Lower lobe of right lung (tissue), 2 donors: ENCODE results near the gene VIPR2. TPM values are rescaled to one million over a fixed set of nuclear protein-coding genes. Genes with fewer than 3 reads are reported as not detected.
"Not testable (repeated sequence)": the region's sequence is repeated elsewhere in the genome, so short reads cannot be mapped to it uniquely, and the experiment has no call there.

ENCODE experiments used
- ATAC-seq, 2 donors: fragments of 200-7000 bp; cut with Tn5 transposase; one replicate each; pipeline ENCODE4 v1.9.1; 2020 to 2022; ENCODE audit warnings: mild to moderate bottlenecking in 2 of 2, moderate library complexity in 2 of 2
- DNase-seq: peaks from one replicate; pipeline ENCODE4 v3.0.0-alpha.2; 2020
- H3K27ac ChIP-seq: fragments of 200-600 bp; one replicate; pipeline ENCODE4 v1.8.0; 2022
- H3K27me3 ChIP-seq: fragments of 200-600 bp; one replicate; pipeline ENCODE4 v1.8.0; 2022; ENCODE audit warnings: low read depth
- H3K36me3 ChIP-seq: fragments of 200-600 bp; one replicate; pipeline ENCODE4 v1.8.0; 2022; ENCODE audit warnings: mild to moderate bottlenecking
- H3K4me1 ChIP-seq: fragments of 200-600 bp; one replicate; pipeline ENCODE4 v1.8.0; 2022
- H3K4me3 ChIP-seq: fragments of 200-600 bp; one replicate; pipeline ENCODE4 v1.8.0; 2022; ENCODE audit warnings: mild to moderate bottlenecking
- H3K9me3 ChIP-seq: fragments of 200-600 bp; one replicate; pipeline ENCODE4 v1.8.0; 2022
- intact Hi-C: fragments of 100-400 bp; cut with DNase I; formaldehyde crosslinking; loops from one replicate; pipeline ENCODE4 v1.11.0; 2022
- total RNA-seq: library from RNA; stranded (reverse); fragmentation: NEBNext Ultra II Directional; extraction: Animal tissue kit (Norgen Biotek cat#: 25700); gene quantifications from one replicate; pipeline ENCODE4 v1.2.1, GENCODE V29; 2021
- TF ChIP-seq, protein P1 (sequence below): fragments of 200-600 bp; IDR thresholded peaks from one replicate; pipeline ENCODE4 v1.8.0; 2022; ENCODE audit warnings: antibody characterized with exemption, mild to moderate bottlenecking
- donor health status: DM: no; HTN: yes; CAD: no; lungs with severe emphysema.

Gene VIPR2
- total RNA-seq, 1 donor from 2014 or later = 0.80 TPM

DNA sequence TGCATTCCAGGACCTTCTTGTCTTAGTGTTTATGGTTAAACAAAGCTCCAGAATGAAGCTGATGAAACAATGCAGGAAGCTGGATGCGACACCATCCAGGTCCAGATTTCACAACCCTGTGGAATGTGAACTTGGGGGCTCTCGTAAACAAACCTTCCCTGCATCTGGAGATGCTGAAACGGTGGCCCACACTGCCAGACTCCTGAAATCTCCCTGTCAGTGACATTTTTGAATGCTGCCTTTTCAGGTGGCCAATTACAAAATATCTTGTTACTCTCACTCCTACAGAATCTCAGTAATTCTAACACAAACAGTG lies 18.8 kb downstream of the VIPR2 start:
- ATAC-seq (no peak), DNase-seq (no peak)
- Histone ChIP-seq H3K9me3 (no peaks in the 10 kb centered on the region), H3K27me3 (peaks cover 21% of the 10 kb centered on the region), H3K27ac (no peak overlapping the region), H3K4me3 (no peak overlapping the region), H3K36me3 (no peaks in the 10 kb centered on the region), H3K4me1 (no peaks in the 10 kb centered on the region)
- intact Hi-C loops = no loop called here
- TF ChIP-seq, protein P1, sequence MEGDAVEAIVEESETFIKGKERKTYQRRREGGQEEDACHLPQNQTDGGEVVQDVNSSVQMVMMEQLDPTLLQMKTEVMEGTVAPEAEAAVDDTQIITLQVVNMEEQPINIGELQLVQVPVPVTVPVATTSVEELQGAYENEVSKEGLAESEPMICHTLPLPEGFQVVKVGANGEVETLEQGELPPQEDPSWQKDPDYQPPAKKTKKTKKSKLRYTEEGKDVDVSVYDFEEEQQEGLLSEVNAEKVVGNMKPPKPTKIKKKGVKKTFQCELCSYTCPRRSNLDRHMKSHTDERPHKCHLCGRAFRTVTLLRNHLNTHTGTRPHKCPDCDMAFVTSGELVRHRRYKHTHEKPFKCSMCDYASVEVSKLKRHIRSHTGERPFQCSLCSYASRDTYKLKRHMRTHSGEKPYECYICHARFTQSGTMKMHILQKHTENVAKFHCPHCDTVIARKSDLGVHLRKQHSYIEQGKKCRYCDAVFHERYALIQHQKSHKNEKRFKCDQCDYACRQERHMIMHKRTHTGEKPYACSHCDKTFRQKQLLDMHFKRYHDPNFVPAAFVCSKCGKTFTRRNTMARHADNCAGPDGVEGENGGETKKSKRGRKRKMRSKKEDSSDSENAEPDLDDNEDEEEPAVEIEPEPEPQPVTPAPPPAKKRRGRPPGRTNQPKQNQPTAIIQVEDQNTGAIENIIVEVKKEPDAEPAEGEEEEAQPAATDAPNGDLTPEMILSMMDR = no peak

DNA sequence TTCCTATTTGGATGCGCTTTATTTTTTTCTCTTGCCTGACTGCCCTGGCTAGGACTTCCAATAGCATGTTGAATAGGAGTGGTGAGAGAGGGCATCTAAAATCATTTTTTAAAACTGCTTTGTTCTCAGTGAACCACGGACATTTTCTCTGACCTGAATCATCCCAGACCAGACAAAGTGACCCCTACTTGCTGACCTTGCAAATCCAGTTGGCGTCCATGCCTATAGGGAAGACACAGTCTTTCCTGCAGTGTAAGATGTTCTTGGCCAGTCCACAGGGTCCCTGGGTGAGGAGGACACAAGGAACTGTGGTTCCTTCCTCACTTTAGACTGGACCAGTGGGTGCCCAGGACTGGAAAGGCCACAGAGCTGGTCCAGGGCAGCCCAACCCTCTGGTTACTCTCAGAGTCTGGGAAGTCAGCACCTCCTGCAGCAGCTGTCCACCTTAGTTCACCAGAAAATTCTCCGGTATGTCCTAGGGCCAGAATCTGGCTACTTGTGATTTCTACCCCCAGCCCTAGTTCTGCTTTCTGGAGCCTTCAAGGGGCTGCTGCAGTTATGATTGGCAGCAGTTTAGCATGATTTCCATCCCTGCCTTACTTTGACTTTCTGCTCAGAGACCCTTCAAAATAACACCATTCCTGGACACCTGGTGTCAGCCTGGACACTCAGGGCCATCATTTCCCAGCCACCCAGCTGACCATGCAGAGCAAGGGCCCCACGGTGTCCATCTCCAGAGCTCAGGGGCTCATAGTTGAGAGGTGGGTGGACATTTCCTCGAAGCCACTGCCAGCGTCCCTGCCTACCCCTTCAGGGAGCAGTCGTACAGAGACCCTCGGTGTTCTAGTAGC lies 19.3 kb downstream of the VIPR2 start:
- H3K27me3 ChIP-seq = peaks cover 22% of the 10 kb centered on the region
- H3K27ac ChIP-seq = no peak overlapping the region
- H3K4me3 ChIP-seq = no peak overlapping the region
- H3K36me3 ChIP-seq = no peaks in the 10 kb centered on the region
- no peak for DNase-seq
- TF ChIP-seq, protein P1 = no peak
- no peaks in the 10 kb centered on the region for H3K9me3 ChIP-seq
- intact Hi-C loops = no loop called here
- no peaks in the 10 kb centered on the region for H3K4me1 ChIP-seq
- no peak for ATAC-seq

DNA sequence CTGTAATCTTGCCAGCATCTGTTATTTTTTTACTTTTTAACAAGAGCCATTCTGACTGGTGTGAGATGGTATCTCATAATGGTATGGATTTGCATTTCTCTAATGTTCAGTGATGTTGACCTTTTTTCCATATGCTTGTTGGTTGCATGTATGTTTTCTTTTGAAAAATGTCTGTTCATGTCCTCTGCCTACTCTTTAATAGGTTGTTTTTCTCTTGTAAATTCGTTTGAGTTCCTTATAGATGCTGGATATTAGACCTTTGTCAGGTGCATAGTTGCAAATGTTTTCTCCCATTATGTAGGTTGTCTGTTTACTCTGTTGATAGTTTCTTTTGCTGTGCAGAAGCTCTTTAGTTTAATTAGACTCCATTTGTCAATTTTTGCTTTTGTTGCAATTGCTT lies 20.9 kb downstream of the VIPR2 start:
- H3K4me3 ChIP-seq, H3K36me3 ChIP-seq, intact Hi-C loops, DNase-seq, H3K4me1 ChIP-seq, H3K27ac ChIP-seq, H3K9me3 ChIP-seq, ATAC-seq: not testable (repeated sequence)
- peaks cover 25% of the 10 kb centered on the region for H3K27me3 ChIP-seq

DNA sequence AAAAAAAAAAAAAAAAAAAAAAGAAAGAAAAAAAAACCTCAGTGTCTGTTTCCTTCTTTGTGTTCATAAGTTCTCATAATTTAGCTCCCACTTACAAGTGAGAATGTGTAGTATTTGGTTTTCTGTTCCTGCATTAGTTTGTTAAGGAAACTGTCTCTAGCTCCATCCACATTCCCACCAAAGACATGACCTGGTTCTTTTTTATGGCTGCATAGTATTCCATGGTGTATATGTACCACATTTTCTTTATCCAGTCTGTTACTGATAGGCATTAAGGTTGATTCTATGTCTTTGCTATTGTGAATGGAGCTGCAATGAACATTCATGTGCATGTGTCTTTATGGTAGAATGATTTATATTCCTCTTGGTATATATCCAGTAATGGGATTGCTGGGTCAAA lies 21.4 kb downstream of the VIPR2 start:
- intact Hi-C loops, H3K4me3 ChIP-seq, H3K9me3 ChIP-seq, DNase-seq, H3K36me3 ChIP-seq, H3K27ac ChIP-seq, H3K4me1 ChIP-seq, ATAC-seq: not testable (repeated sequence)
- H3K27me3 ChIP-seq = peaks cover 21% of the 10 kb centered on the region

DNA sequence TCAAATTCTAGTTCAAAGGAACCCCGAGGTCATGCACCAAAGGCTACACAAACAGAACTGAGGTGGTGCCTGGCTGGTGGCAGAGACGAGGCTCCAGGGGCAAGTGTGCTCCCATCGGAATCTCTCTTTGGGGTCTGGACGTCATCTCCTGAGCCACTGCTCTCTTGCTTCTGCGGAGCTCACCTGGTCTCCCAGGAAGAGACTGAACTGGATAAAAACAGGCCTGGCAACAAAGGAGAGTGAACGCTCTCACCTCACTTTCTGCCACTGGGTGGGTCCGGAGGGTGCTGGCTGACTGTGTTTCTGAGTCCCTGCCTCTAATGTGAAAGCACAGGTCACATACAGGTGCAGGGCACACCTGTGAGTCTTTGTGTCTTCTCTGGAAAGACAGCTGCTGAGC lies 22.4 kb downstream of the VIPR2 start:
- ATAC-seq (no peak), DNase-seq (no peak)
- peaks cover 11% of the 10 kb centered on the region for H3K27me3 ChIP-seq
- H3K9me3 ChIP-seq = no peaks in the 10 kb centered on the region
- intact Hi-C loops = no loop called here
- no peak overlapping the region for H3K4me3 ChIP-seq
- TF ChIP-seq, protein P1 = no peak
- H3K4me1 ChIP-seq = no peaks in the 10 kb centered on the region
- H3K36me3 ChIP-seq = no peaks in the 10 kb centered on the region
- no peak overlapping the region for H3K27ac ChIP-seq

DNA sequence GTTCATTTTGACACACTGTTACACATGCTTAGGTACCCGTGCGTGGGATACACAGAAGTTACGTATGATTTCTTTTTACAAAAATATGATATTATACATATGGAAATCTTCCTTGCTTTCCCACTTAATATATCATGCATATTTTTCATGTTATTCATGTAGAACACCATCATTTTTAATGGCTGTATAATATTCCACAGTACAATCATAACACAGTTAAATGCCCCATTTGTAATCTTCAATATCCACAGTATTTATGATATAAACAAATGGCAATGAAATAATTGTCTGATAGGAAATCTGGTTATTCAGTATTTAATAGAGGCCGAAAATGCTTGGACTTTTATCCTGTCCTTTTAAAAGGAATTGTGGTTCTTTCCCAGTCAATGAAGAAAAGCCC lies 23.2 kb downstream of the VIPR2 start:
- no peak for DNase-seq
- H3K27me3 ChIP-seq = peaks cover 6% of the 10 kb centered on the region
- no peak for ATAC-seq
- H3K4me1 ChIP-seq = no peaks in the 10 kb centered on the region
- TF ChIP-seq, protein P1 = no peak
- intact Hi-C loops = no loop called here
- no peaks in the 10 kb centered on the region for H3K9me3 ChIP-seq
- no peak overlapping the region for H3K27ac ChIP-seq
- H3K36me3 ChIP-seq = no peaks in the 10 kb centered on the region
- no peak overlapping the region for H3K4me3 ChIP-seq
